Measurements from ENCODE around the gene C16orf46.

The C16orf46 gene

GRCh38 chr16:81073560-81074330 is 3.3 kb downstream of the C16orf46 start:
- DNase-seq: no peak

DNA sequence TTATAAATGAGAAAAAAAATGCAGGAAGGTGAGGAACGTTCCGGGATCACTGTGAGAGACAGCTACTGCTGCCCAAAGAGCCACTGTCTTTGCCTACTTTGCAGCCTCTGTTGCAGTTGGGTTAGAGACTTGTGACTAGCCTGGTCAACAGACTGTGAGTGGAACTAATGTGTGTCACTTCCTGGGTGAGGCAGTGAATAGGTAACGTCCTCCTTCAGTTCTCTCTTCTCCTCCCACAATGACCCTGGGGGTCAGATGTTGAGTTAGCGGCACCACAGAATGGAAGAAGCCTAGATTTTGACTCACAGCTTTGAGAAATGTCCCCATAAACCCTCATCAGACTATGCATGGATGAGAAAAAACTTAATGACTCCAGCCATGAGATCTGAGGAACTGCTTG is 5.2 kb downstream of the C16orf46 start:
- peak; percentile 6 to 16 for DNase-seq

- no peak for DNase-seq
These were observed 6.1 kb downstream of the C16orf46 start for GRCh38 chr16:81070979-81071378.

GRCh38 chr16:81069063-81069462 is 8.0 kb downstream of the C16orf46 start:
- no peak for DNase-seq

DNA sequence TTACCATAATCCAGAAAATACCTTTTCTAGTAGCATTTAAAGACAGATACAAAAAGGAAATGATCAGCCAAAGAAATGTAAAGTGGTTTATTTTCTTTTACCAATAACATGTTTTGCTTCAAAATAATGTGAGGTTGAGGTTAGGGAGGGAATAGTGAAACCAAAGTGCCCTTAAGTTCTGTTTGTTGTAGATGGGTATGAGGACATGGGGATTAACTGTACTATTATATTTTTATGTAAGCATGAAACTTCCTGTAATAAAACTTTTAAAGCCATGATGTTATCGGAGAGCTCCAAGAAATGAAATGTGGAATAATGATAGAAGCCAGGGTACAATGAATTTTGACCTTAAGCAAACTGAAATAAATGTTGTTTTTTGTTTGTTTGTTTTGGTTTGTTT is 9.9 kb downstream of the C16orf46 start:
- no peak for DNase-seq

GRCh38 chr16:81066681-81067080 is 10.4 kb downstream of the C16orf46 start:
- no peak for DNase-seq

GRCh38 chr16:81061871-81062608 is 15.0 kb downstream of the C16orf46 start:
- DNase-seq: no peak

- DNase-seq: no peak
These were observed 15.8 kb downstream of the C16orf46 start for GRCh38 chr16:81061307-81061640.

GRCh38 chr16:81060576-81061306 is 16.3 kb downstream of the C16orf46 start:
- DNase-seq: no peak

DNA sequence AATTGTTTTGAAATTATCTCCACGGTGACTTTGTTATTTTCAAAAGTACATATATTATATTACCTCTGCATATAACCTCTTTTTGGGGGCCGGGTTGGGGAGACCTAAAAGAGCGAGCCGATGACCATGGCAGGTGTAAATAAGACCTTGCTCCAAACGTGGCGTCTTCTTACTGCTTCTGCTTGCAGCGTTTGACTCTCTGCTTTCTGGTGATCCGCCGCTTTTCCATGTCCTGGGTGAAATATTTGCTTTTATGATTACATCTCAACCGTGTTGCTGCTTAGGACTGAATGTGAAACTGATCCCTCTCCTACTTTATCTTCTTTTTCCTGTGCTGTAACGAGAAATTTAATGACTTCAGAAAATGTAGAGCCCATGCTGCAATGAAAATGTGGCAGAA is 23.3 kb downstream of the C16orf46 start:
- no peak for DNase-seq

DNA sequence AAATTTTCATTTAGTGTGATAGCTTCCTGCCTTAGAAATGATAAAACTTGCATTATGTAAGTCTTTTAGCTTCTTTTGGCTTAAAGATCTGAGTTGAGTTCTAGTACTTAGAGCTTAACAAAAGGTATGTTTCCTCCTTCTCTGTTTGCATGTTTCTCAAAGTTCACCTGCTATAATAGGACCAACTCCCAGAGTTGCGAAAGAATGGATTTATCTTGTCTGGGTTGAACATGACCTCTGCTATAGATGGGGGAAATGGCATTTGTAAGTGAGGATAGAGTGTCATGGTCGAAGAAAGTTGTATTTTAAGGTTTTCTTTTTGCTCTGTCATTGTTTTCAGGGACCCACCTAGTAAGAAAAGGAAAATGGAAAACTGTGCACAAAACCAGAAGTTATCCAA is 34.2 kb downstream of the C16orf46 start:
- DNase-seq: no peak

GRCh38 chr16:81041696-81042095 is 35.3 kb downstream of the C16orf46 start:
- DNase-seq: no peak

- DNase-seq: no peak
These were observed 36.2 kb downstream of the C16orf46 start for GRCh38 chr16:81040842-81041241.

GRCh38 chr16:81040131-81040530 is 36.9 kb downstream of the C16orf46 start:
- no peak for DNase-seq

- DNase-seq: no peak
These were observed 40.2 kb downstream of the C16orf46 start for GRCh38 chr16:81036751-81037350.

DNA sequence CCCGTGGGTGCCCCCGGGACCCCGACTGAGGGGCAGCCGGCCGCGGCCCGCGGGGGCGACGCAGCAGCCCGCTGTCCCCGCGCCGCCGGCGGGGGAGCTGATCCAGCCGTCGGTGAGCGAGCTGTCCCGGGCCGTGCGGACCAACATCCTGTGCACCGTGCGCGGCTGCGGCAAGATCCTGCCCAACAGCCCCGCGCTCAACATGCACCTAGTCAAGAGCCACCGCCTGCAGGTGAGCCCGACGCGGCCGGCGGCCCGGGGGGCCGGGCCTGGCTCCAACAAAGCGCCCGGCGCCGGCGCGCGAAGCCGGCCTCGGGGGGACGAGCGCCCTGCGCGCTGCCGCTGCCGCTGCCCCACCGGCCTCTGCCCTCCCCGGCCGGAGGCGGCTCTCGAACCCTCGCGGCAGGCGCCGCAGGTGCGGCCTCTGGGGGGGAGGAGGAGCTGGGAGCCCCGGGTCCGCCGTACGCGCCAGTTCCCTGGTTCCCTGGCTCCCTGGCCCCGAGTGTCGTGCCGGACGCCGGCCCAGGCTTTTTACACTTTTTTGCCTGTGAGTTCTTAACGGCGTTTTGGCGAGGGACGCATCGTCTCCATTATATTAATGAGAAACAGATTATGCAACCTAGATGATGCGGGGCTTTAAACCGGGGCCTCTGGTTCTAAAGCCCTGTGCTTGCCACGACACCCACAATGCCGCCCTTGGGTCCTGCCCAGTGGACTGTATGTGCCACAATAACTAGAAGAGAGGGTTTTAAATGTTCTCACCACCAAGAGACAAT is 40.9 kb downstream of the C16orf46 start:
- DNase-seq: peak; percentile 31 to 41

GRCh38 chr16:81035398-81035974 is 41.6 kb downstream of the C16orf46 start, which contains the start of gene ATMIN:
TSS of gene ATMIN (plus strand) at chr16:81035842. CDS start at chr16:81035871, 29 bp downstream.
- peak; percentile 18 to 66 for DNase-seq

DNA sequence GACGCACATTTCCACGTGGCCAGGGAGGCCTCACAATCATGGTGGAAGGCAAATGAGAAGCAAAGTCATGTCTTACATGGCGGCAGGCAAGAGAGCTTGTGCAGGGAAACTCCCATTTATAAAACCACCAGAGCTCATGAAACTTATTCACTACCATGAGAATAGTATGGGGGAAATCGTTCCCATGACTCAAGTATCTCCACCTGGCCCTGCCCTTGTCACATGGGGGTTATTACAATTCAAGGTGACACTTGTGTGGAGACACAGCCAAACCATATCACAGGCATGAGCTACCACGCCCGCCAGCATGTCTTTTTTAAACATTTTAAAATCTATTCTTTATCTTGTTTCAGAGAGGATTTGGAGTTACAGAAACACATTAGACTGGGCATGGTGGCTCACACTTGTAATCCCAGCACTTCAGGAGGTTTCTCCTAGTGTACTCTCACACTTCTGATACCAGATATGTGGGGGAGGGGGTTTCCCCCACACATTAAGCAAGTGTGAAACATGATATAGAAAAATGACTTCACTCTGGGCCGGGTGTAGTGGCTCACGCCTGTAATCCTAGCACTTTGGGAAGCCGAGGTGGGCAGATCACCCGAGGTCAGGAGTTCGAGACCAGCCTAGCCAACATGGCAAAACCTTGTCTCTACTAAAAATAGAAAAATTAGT is 47.0 kb downstream of the C16orf46 start:
- no peak for DNase-seq

DNA sequence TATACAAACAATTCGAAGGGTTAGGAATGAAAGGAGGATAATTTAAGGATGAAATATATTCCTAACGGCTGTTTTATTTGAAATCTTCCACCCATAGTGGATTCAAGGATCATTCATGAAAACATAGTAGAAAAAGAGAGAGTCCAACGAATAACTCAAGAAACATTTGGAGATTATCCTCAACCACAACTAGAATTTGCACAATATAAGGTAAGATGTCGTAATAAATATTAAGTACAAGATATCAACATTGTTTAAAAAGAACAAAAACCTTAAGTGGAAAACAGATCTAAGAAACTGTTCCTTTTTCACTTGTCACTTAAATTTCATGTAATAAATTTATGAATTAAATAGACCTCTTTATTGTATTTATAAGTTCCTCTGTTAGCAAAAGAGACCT is 50.6 kb downstream of the C16orf46 start:
- DNase-seq: no peak

GRCh38 chr16:81018496-81018895 is 58.5 kb downstream of the C16orf46 start:
- DNase-seq: no peak

- DNase-seq: no peak
These were observed 62.4 kb downstream of the C16orf46 start for GRCh38 chr16:81014672-81015071.
